Uterus (tissue), 4 donors: ENCODE measurements around the gene TRIP11. TPM values are rescaled to one million over a fixed set of nuclear protein-coding genes. Genes with fewer than 3 reads are reported as not detected.
A peak's percentile ranks its signal among the peaks of the same experiment; 100 is the strongest.

Source experiments
- DNase-seq, 2 donors: peaks; one replicate each; pipeline ENCODE4 v3.0.0-alpha.2; 2019 to 2020
- H3K27ac ChIP-seq, 2 donors: fragments of 200-600 bp; sonication (generic); 1 replicate in 1 of 2; 2 replicates in 1 of 2; pipeline ENCODE4 v1.5.1; 2016 to 2018
- H3K27me3 ChIP-seq, 2 donors: fragments of 200-600 bp; sonication (generic); one replicate each; pipeline ENCODE4 v1.5.1; 2018 to 2019; ENCODE audit warnings: control low read depth in 1 of 2
- H3K36me3 ChIP-seq, 2 donors: fragments of 200-600 bp; sonication (generic); one replicate each; pipeline ENCODE4 v1.5.1; 2019; ENCODE audit warnings: control low read depth in 1 of 2
- H3K4me1 ChIP-seq, 2 donors: fragments of 200-600 bp; sonication (generic); one replicate each; pipeline ENCODE4 v1.5.1; 2018 to 2019; ENCODE audit warnings: control low read depth in 1 of 2
- H3K4me3 ChIP-seq, 2 donors: fragments of 200-600 bp; sonication (generic); 1 replicate in 1 of 2; 2 replicates in 1 of 2; pipeline ENCODE4 v1.5.1; 2018 to 2019; ENCODE audit warnings: mild to moderate bottlenecking in 1 of 2
- H3K9me3 ChIP-seq, 2 donors: fragments of 200-600 bp; sonication (generic); one replicate each; pipeline ENCODE4 v1.5.1; 2019; ENCODE audit warnings: control low read depth in 1 of 2
- CTCF ChIP-seq, 4 experiments: fragments of 200-600 bp in 2 of 4; fragments of 450-650 bp in 2 of 4; sonication (generic) in 2 of 4; IDR thresholded peaks; one replicate each; pipeline ENCODE4 v1.5.1; 2016 to 2019; ENCODE audit warnings: antibody characterized with exemption in 4 of 4, mild to moderate bottlenecking in 2 of 4, moderate library complexity in 1 of 4
- POLR2A ChIP-seq, 2 donors: fragments of 450-650 bp; IDR thresholded peaks; one replicate each; pipeline ENCODE4 v1.6.1; 2016; ENCODE audit warnings: antibody characterized with exemption in 2 of 2, mild to moderate bottlenecking in 1 of 2, moderate library complexity in 1 of 2
- intact Hi-C: fragments of 100-400 bp; cut with DNase I; formaldehyde crosslinking; loops from one replicate; pipeline ENCODE4 v1.15.1; 2023; ENCODE audit warnings: low total_unique reads
- total RNA-seq, 4 donors: library from RNA; depleted of rRNA in 3 of 4; stranded (reverse); fragments of >200 nt in 3 of 4; gene quantifications; one replicate each; pipeline versions ENCODE4 v1.1.0 to v1.2.4, GENCODE V29; 2014 to 2023
- donor health status: DM: yes; HTN: yes; CAD: no.

Gene TRIP11
- total RNA-seq, 4 donors from 2014 or later, result 17.1 to 68.7 (median 47.7) TPM

- intact Hi-C loops, result no loop called here
- H3K4me1 ChIP-seq, result peaks cover 0 to 9% of the 10 kb centered on the region in 2 donors
- H3K4me3 ChIP-seq, result no peak overlapping the region
- no peaks in the 10 kb centered on the region for H3K27me3 ChIP-seq
- no peaks in the 10 kb centered on the region for H3K9me3 ChIP-seq
- TF ChIP-seq POLR2A (IDR thresholded peaks at IDR 0.05) (no peak), CTCF (IDR thresholded peaks at IDR 0.05) (no peak)
- H3K36me3 ChIP-seq, result no peaks in the 10 kb centered on the region
- H3K27ac ChIP-seq, result peak overlapping the region in 1 of 2 donors; percentile 35
- no peak for DNase-seq
Observed at GRCh38 chr14:91963465-91963864, 76.4 kb downstream of the TRIP11 start.

- intact Hi-C loops, result no loop called here
- Histone ChIP-seq H3K27me3 (no peaks in the 10 kb centered on the region), H3K4me3 (no peak overlapping the region), H3K4me1 (peaks cover 0 to 9% of the 10 kb centered on the region in 2 donors), H3K9me3 (no peaks in the 10 kb centered on the region), H3K27ac (peak overlapping the region in 1 of 2 donors; percentile 31), H3K36me3 (no peaks in the 10 kb centered on the region)
- DNase-seq, result no peak
- TF ChIP-seq POLR2A (IDR thresholded peaks at IDR 0.05) (no peak), CTCF (IDR thresholded peaks at IDR 0.05) (no peak)
Observed at GRCh38 chr14:91961297-91962220, 78.3 kb downstream of the TRIP11 start.

- no peaks in the 10 kb centered on the region for H3K9me3 ChIP-seq
- H3K27ac ChIP-seq, result no peak overlapping the region
- H3K4me3 ChIP-seq, result no peak overlapping the region
- DNase-seq, result no peak
- H3K27me3 ChIP-seq, result no peaks in the 10 kb centered on the region
- no peaks in the 10 kb centered on the region for H3K36me3 ChIP-seq
- TF ChIP-seq POLR2A (IDR thresholded peaks at IDR 0.05) (no peak), CTCF (IDR thresholded peaks at IDR 0.05) (no peak)
- intact Hi-C loops, result no loop called here
- H3K4me1 ChIP-seq, result no peaks in the 10 kb centered on the region
Observed at GRCh38 chr14:91957876-91958313, 82.0 kb downstream of the TRIP11 start.

- no peak for DNase-seq
- Histone ChIP-seq H3K9me3 (no peaks in the 10 kb centered on the region), H3K27ac (no peak overlapping the region), H3K27me3 (no peaks in the 10 kb centered on the region), H3K36me3 (no peaks in the 10 kb centered on the region), H3K4me1 (no peaks in the 10 kb centered on the region), H3K4me3 (no peak overlapping the region)
- TF ChIP-seq POLR2A (IDR thresholded peaks at IDR 0.05), result no peak
- no peak for TF ChIP-seq CTCF (IDR thresholded peaks at IDR 0.05)
- intact Hi-C loops, result no loop called here
Observed at GRCh38 chr14:91956616-91957015, 83.2 kb downstream of the TRIP11 start.

- Histone ChIP-seq H3K36me3 (no peaks in the 10 kb centered on the region), H3K27me3 (no peaks in the 10 kb centered on the region), H3K4me3 (no peak overlapping the region), H3K4me1 (no peaks in the 10 kb centered on the region), H3K27ac (no peak overlapping the region), H3K9me3 (no peaks in the 10 kb centered on the region)
- DNase-seq, result no peak
- intact Hi-C loops, result no loop called here
- TF ChIP-seq POLR2A (IDR thresholded peaks at IDR 0.05) (no peak), CTCF (IDR thresholded peaks at IDR 0.05) (no peak)
Observed at GRCh38 chr14:91955168-91955567, 84.7 kb downstream of the TRIP11 start.
